Breast epithelium (tissue), 3 donors: ENCODE results near the gene SLC2A13.

Experiments
- CTCF ChIP-seq, 3 donors: fragments of 450-650 bp; IDR thresholded peaks; one replicate each; pipeline ENCODE4 v1.5.1; 2016 to 2017; ENCODE audit warnings: antibody characterized with exemption in 3 of 3, mild to moderate bottlenecking in 3 of 3, moderate library complexity in 3 of 3
- POLR2AphosphoS5 ChIP-seq, 3 donors: sonication (generic); formaldehyde crosslinking; IDR thresholded peaks; one replicate each; pipeline ENCODE4 v1.6.1; 2017; ENCODE audit warnings: antibody characterized with exemption in 3 of 3

GRCh38 chr12:40122842-40123241 is 17.0 kb upstream of the SLC2A13 start:
- no peak for TF ChIP-seq CTCF (IDR thresholded peaks at IDR 0.05)
- no peak for TF ChIP-seq POLR2AphosphoS5 (IDR thresholded peaks at IDR 0.05)
